GM12878 (cell line): ENCODE results near the gene SPATS1. TPM values are rescaled to one million over a fixed set of nuclear protein-coding genes. Genes with fewer than 3 reads are reported as not detected.

Experiments used
- ATAC-seq: fragments of 200-7000 bp; cut with Tn5 transposase; 3 replicates; pipeline ENCODE4 v1.9.1; 2020; ENCODE audit warnings: mild to moderate bottlenecking, moderate library complexity
- BruUV-seq: library from RNA; stranded (reverse); fragments of 400-500 nt; replicated peaks from 2 replicates; lab custom pipeline; 2021; lab: Mats Ljungman, UMichigan
- CTCF ChIA-PET: fragments of 300-600 bp; sonication (Branson Sonifier 250); formaldehyde crosslinking; extraction: SDS; loops from one replicate; lab custom pipeline; 2021; ENCODE audit warnings: inconsistent platforms; lab: Yijun Ruan, JAX
- POLR2A ChIA-PET: fragments of 350-600 bp; formaldehyde crosslinking; extraction: SDS; loops from one replicate; lab custom pipeline; 2021; ENCODE audit warnings: inconsistent platforms; lab: Charles Lee
- RAD21 ChIA-PET: fragments of 300-600 bp; sonication (Branson Sonifier 250); formaldehyde crosslinking; loops from one replicate; lab custom pipeline; 2023; ENCODE audit warnings: antibody characterized with exemption; ENCODE audit not compliant: unreplicated experiment; lab: Charles Lee
- SMC1A ChIA-PET: fragments of 300-600 bp; sonication (Branson Sonifier 250); formaldehyde crosslinking; loops from one replicate; lab custom pipeline; 2023; ENCODE audit not compliant: unreplicated experiment, uncharacterized antibody; lab: Charles Lee
- DNase-seq: peaks from one replicate; pipeline ENCODE4 v3.0.0-alpha.2; 2011; ENCODE audit warnings: low read depth, low spot score
- FAIRE-seq: peaks from 3 replicates; lab custom pipeline; 2011; peaks lifted over from hg19 to GRCh38; lab: Jason Lieb, UNC
- H2AFZ ChIP-seq: 2 replicates; pipeline ENCODE4 v1.6.0; 2011; ENCODE audit warnings: low read depth, low read length, control low read depth; ENCODE audit not compliant: control insufficient read depth
- H3K27ac ChIP-seq: 2 replicates; pipeline ENCODE4 v1.5.1; 2011; ENCODE audit warnings: control low read depth; ENCODE audit not compliant: control insufficient read depth, insufficient read depth
- H3K27me3 ChIP-seq, 2 experiments: replicated peaks in 1 of 2; 2 replicates each; pipeline versions ENCODE4 v1.6.0 to v1.6.1; 2011; ENCODE audit warnings: low read length in 1 of 2; ENCODE audit not compliant: control insufficient read depth in 2 of 2, insufficient read depth in 2 of 2
- H3K36me3 ChIP-seq, 2 experiments: 2 replicates each; pipeline ENCODE4 v1.5.1; 2011; ENCODE audit warnings: low read length in 1 of 2; ENCODE audit not compliant: control insufficient read depth in 2 of 2, insufficient read depth in 2 of 2
- H3K4me1 ChIP-seq: 2 replicates; pipeline ENCODE4 v1.6.1; 2011; ENCODE audit warnings: mild to moderate bottlenecking, low read length, moderate library complexity, mixed read lengths; ENCODE audit not compliant: control insufficient read depth, insufficient read depth
- H3K4me2 ChIP-seq: 2 replicates; pipeline ENCODE4 v1.6.0; 2011; ENCODE audit warnings: control low read depth; ENCODE audit not compliant: control insufficient read depth, insufficient read depth
- H3K4me3 ChIP-seq: fragments of 200-600 bp; sonication (generic); 2 replicates; pipeline ENCODE4 v1.5.1; 2016
- H3K79me2 ChIP-seq: 2 replicates; pipeline ENCODE4 v1.6.0; 2011; ENCODE audit warnings: low read length; ENCODE audit not compliant: control insufficient read depth, insufficient read depth
- H3K9ac ChIP-seq: 2 replicates; pipeline ENCODE4 v1.8.0; 2011; ENCODE audit warnings: low read length, control low read depth, mixed read lengths; ENCODE audit not compliant: control insufficient read depth, insufficient read depth
- H3K9me3 ChIP-seq: replicated peaks from 3 replicates; pipeline ENCODE4 v1.5.1; 2011; ENCODE audit warnings: mild to moderate bottlenecking, low read length; ENCODE audit not compliant: control insufficient read depth, insufficient read depth
- H4K20me1 ChIP-seq: 2 replicates; pipeline ENCODE4 v1.6.0; 2011; ENCODE audit not compliant: control insufficient read depth, insufficient read depth
- BRCA1 ChIP-seq: IDR thresholded peaks from 2 replicates; pipeline ENCODE4 v1.6.1; 2011; ENCODE audit warnings: low read depth, low read length, improper control_type of control experiment
- CREB1 ChIP-seq: IDR thresholded peaks from 2 replicates; pipeline ENCODE4 v1.6.1; 2012; ENCODE audit warnings: low read depth, mild to moderate bottlenecking, inconsistent platforms
- E2F4 ChIP-seq: IDR thresholded peaks from 2 replicates; pipeline ENCODE4 v1.6.1; 2012; ENCODE audit warnings: low read depth, low read length, improper control_type of control experiment
- HDGF ChIP-seq: fragments of 450-650 bp; IDR thresholded peaks from 2 replicates; pipeline ENCODE4 v1.6.1; 2016; ENCODE audit warnings: antibody characterized with exemption
- JUND ChIP-seq: IDR thresholded peaks from 2 replicates; pipeline ENCODE4 v1.6.1; 2012; ENCODE audit warnings: low read depth, mild to moderate bottlenecking, low read length, improper control_type of control experiment, moderate library complexity
- KLF5 ChIP-seq: fragments of 450-650 bp; IDR thresholded peaks from 2 replicates; pipeline ENCODE4 v1.6.1; 2014; ENCODE audit warnings: mild to moderate bottlenecking; ENCODE audit not compliant: partially characterized antibody
- MTA2 ChIP-seq: fragments of 450-650 bp; IDR thresholded peaks from 2 replicates; pipeline ENCODE4 v1.6.1; 2016; ENCODE audit warnings: low read depth, mild to moderate bottlenecking, moderate library complexity
- NFXL1 ChIP-seq: fragments of 450-650 bp; IDR thresholded peaks from 2 replicates; pipeline ENCODE4 v1.6.1; 2017; ENCODE audit warnings: antibody characterized with exemption, mild to moderate bottlenecking, borderline replicate concordance
- SIX5 ChIP-seq: IDR thresholded peaks from 2 replicates; pipeline ENCODE4 v1.6.1; 2011; ENCODE audit warnings: mild to moderate bottlenecking, low read depth, low read length, moderate library complexity; ENCODE audit not compliant: severe bottlenecking
- WGBS: methylation state at CpG from one replicate; pipeline ENCODE4 v1.1.6; 2016; ENCODE audit warnings: low lambda C conversion rate; ENCODE audit not compliant: insufficient replicate concordance, insufficient coverage; ENCODE audit errors: missing lambda C conversion rate; 5-methylcytosine and 5-hydroxymethylcytosine counted together
- in situ Hi-C: fragments of 300-500 bp; cut with MboI; formaldehyde crosslinking; loops from 9 replicates; pipeline ENCODE4 v1.14.3; 2018; ENCODE audit warnings: mixed read lengths
- intact Hi-C: fragments of 100-400 bp; cut with micrococcal nuclease; formaldehyde crosslinking; loops from one replicate; pipeline ENCODE4 v1.14.2; 2022; ENCODE audit not compliant: unreplicated experiment
- polyA plus RNA-seq, 11 experiments: library from polyadenylated mRNA; depleted of rRNA in 4 of 11; unstranded in 6 of 11; stranded (reverse) in 5 of 11; fragments of >200 nt; fragmentation: Nextera tagmentation in 4 of 11; fragmentation: Illumina TruSeq in 1 of 11; extraction: Ambion mirVana in 4 of 11; extraction: Trizol in 1 of 11; gene quantifications; 1 replicate in 1 of 11; 2 replicates in 10 of 11; pipeline versions ENCODE4 v1.2.1 to v1.2.3, GENCODE V29; 2011 to 2016; ENCODE audit warnings: inconsistent platforms in 2 of 11, missing spikeins in 2 of 11, low read depth in 1 of 11
- total RNA-seq, 4 experiments: library from RNA; depleted of rRNA in 3 of 4; stranded (reverse); fragments of >200 nt in 3 of 4; fragmentation: Illumina TruSeq in 1 of 4; extraction: Trizol in 1 of 4; gene quantifications; 2 replicates each; pipeline versions ENCODE4 v1.2.1 to v1.2.3, GENCODE V29; 2013 to 2021
- TF ChIP-seq, protein P1 (sequence below), 3 experiments: IDR thresholded peaks in 2 of 3; conservative IDR thresholded peaks in 1 of 3; 2 replicates each; pipeline ENCODE4 v1.5.1; 2011; ENCODE audit warnings: low read depth in 3 of 3, low read length in 3 of 3, mild to moderate bottlenecking in 3 of 3, control low read depth in 2 of 3, moderate library complexity in 2 of 3, inconsistent platforms in 1 of 3, mixed read lengths in 1 of 3; ENCODE audit not compliant: control insufficient read depth in 2 of 3, insufficient read depth in 1 of 3; ENCODE audit errors: extremely low read depth in 1 of 3

The SPATS1 gene
- total and polyA plus RNA-seq, 10 of the 15 experiments (the other 5 are each of a cell fraction or from before 2014, with no cell fraction given) = 0.12 TPM; not detected in 9

GRCh38 chr6:44373787-44374186 lies 31.3 kb downstream of the SPATS1 start:
- Histone ChIP-seq H3K4me2 (no peak overlapping the region), H3K79me2 (no peaks in the 10 kb centered on the region), H3K9me3 (no peaks in the 10 kb centered on the region), H2AFZ (no peak overlapping the region), H3K27me3 (no peaks in the 10 kb centered on the region; a peak in 1 of 4 replicates), H3K36me3 (no peaks in the 10 kb centered on the region), H3K9ac (no peak overlapping the region), H4K20me1 (no peaks in the 10 kb centered on the region; the same call in 1 of the 2 replicates), H3K4me1 (no peaks in the 10 kb centered on the region), H3K27ac (no peak overlapping the region), H3K4me3 (no peak overlapping the region)
- WGBS = 17% methylated on average over 2 of the region's 2 CpGs
- ChIA-PET CTCF (no interaction called here), RAD21 (no interaction called here), SMC1A (no interaction called here), POLR2A (no interaction called here)
- in situ Hi-C loops (no loop called here), intact Hi-C loops (no loop called here)
- BruUV-seq = no TSS peak
- ATAC-seq = no peak
- DNase-seq = no peak
- FAIRE-seq = no peak
- TF ChIP-seq HDGF (no peak), SIX5 (no peak)

DNA sequence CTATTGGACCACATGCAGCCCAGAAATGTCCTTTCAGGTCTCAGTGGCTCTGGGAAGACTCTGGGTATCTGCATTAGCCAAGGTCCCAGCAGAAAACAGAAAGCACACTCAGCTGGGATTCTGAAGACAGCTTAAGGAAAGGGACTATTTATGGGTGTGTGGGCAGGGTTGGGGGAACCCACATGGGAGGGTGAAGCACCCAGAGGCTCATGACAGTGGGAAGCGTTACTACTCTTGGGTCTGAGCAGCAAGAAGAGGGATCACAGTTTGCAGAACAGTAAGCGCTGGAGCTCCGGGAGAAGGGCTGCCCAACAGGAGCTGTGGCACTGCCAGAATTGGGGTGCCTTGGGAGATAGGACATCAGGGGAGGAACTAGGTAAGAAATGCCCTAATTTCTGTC lies 32.6 kb downstream of the SPATS1 start:
- H3K36me3 ChIP-seq = no peaks in the 10 kb centered on the region
- H3K9me3 ChIP-seq = no peaks in the 10 kb centered on the region
- no peak overlapping the region for H3K4me2 ChIP-seq
- FAIRE-seq (no peak), DNase-seq (no peak), ATAC-seq (no peak)
- no peak overlapping the region for H3K4me3 ChIP-seq
- intact Hi-C loops = no loop called here
- no peaks in the 10 kb centered on the region for H3K4me1 ChIP-seq
- CTCF ChIA-PET = interaction anchor here (1.0 kb wide), 1 partner anchor 37 kb away, joined by 3 read pairs; no protein-coding TSS in a partner anchor
- H4K20me1 ChIP-seq = no peaks in the 10 kb centered on the region; the same call in 1 of the 2 replicates
- 74% methylated on average over 3 of the region's 3 CpGs for WGBS
- SMC1A ChIA-PET = interaction anchor here (0.8 kb wide), 1 partner anchor 31 kb away, joined by 3 read pairs; no protein-coding TSS in a partner anchor
- POLR2A ChIA-PET = no interaction called here
- H3K79me2 ChIP-seq = no peaks in the 10 kb centered on the region
- no peaks in the 10 kb centered on the region; a peak in 1 of 4 replicates for H3K27me3 ChIP-seq
- H3K27ac ChIP-seq = no peak overlapping the region
- H2AFZ ChIP-seq = no peak overlapping the region
- RAD21 ChIA-PET = no interaction called here
- BruUV-seq = no TSS peak
- H3K9ac ChIP-seq = no peak overlapping the region
- in situ Hi-C loops = no loop called here
- TF ChIP-seq CREB1 (no peak), E2F4 (no peak), MTA2 (no peak), BRCA1 (no peak), JUND (no peak), NFXL1 (no peak), KLF5 (no peak)
- TF ChIP-seq, protein P1, sequence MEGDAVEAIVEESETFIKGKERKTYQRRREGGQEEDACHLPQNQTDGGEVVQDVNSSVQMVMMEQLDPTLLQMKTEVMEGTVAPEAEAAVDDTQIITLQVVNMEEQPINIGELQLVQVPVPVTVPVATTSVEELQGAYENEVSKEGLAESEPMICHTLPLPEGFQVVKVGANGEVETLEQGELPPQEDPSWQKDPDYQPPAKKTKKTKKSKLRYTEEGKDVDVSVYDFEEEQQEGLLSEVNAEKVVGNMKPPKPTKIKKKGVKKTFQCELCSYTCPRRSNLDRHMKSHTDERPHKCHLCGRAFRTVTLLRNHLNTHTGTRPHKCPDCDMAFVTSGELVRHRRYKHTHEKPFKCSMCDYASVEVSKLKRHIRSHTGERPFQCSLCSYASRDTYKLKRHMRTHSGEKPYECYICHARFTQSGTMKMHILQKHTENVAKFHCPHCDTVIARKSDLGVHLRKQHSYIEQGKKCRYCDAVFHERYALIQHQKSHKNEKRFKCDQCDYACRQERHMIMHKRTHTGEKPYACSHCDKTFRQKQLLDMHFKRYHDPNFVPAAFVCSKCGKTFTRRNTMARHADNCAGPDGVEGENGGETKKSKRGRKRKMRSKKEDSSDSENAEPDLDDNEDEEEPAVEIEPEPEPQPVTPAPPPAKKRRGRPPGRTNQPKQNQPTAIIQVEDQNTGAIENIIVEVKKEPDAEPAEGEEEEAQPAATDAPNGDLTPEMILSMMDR (IDR thresholded peaks at IDR 0.05 in 2 of 3, conservative IDR thresholded peaks at IDR 0.05 in 1 of 3; ENCODE audit: control insufficient read depth in 2 of 3, extremely low read depth in 1 of 3, insufficient read depth in 1 of 3, low read depth in 3 of 3, low read length in 3 of 3) = no peak
